Stimulated activated CD8-positive, alpha-beta memory T cell treated with anti-CD3 and anti-CD28 coated beads, Interleukin-15, amount 100 ng/mL, for 4 hours (primary cell): ENCODE results near the gene ERAP2.

ENCODE experiments used
- DNase-seq, 2 donors: peaks; one replicate each; pipeline ENCODE4 v3.0.0-alpha.2; 2020; ENCODE audit warnings: low read depth in 2 of 2

The ERAP2 gene

DNA sequence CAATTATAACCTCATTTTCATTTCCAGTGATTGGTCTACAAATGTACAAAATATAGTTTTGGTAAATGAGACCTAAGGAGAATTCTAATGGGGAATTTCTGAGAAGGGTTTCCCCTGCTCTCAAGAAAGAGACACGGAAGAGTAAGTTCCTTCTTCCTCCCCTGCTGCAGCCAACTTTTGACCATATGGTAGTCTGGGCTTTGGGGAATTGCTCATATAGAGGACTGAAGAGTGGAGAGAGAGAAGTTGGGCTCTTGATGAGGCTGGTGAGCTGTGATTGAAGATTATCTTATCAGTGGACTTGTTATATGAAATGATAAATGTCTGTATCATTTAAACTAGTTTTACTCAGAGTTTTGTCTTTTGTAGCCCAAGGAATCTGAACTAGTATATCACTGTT is 55.3 kb downstream of the ERAP2 start:
- DNase-seq = no peak

DNA sequence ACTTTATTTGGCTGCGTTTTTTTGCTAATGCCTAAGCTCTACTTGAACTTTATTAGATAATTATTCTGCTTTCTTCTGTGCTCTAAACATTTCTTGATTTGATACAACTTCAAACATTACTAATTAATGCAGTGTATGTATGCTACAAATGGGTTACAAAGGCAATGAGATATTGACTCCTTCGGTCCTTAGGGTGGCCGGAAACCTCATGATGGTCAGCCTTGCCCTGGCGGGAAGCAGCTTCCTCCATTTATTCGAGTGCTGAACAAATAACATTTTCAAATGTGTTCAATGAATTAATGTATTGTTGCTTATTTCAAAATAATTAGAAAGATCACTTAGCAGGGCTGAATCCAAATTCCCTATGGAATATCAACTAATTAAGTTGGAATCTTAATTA is 55.7 kb downstream of the ERAP2 start:
- no peak for DNase-seq

DNA sequence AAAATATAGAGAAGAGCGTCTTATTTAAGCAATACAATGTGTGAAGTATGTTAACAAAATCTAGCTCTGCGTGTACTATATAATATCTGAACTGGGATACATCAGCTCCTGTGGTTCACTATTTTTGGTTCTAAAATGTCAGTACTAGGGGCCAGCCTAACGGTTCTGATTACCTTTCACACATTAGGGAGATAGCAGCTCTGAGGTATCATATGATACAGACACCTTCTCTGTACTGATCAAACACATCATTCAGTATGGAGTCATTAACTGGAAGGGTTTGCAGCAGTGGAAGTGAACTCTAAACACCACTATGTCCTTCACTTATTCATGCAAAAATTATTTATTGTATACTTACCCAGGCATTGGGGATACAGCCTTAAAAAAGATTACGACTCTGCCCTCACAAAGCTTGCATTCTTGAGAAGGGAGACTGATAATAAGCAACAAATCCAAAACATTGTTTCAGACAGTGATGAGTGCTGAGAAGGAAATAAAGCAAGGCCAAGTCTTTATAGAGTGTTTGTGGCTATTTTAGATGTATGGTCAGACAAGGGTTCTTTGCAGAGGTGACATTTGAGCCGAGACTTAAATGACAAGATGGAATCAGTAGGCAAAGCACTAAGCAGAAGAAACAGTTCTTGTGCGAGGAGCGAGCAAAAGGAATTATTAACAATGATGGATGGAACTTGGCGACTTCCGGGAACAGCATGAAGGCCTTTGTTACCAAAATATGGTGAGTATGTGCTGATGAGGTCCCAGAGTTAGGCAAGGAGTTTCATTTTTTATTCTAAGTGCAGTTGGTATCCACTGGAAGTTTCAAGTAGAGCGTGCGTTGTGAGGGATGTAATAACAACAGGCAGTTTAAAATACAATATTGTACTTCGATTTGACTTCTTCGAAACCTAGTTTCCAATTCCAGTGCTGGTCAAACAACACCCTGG is 57.7 kb downstream of the ERAP2 start:
- DNase-seq = no peak

DNA sequence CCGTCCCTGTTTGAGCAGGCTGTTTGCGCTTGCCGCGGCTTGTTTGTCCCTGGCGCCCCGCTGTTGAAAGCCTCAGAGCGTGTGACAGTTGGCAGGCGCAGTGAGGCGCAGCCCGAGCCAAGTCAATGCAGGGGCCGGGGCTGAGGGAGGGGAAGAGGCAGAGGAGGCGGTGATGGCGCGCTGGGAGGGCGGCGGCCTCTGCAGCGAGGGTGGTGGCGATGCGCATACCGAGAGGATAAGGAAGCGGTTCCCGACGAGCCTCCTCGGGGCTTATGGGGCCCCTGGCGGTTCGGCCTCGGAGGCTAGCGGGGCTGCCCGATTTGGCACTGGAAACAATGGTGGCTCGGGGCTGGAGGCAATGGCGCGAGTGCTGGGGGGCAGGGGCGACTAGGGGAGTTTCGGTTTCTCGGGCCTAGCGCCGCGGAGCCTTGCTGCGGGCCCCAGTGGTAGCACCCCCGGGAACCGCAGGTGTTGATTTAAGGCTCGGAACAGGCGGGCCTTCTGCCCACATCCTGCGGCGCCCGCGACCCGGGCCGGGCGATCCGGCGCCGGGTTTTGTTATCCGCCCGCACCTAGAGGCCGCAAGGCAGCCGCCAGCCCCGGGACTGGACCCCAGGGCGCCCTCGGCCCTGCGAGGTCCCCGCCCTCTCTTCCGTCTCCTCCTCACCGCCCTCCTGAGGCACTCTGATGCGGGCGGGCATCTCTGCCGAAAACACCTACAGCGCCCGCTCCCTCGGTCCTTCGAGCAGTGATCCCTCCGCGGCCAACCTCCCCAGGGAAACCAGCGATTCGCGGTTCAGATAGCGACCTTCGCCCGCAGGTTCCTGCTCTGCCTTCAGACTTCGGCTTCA is 58.6 kb downstream of the ERAP2 start:
- DNase-seq = peak; percentile 81 to 87

DNA sequence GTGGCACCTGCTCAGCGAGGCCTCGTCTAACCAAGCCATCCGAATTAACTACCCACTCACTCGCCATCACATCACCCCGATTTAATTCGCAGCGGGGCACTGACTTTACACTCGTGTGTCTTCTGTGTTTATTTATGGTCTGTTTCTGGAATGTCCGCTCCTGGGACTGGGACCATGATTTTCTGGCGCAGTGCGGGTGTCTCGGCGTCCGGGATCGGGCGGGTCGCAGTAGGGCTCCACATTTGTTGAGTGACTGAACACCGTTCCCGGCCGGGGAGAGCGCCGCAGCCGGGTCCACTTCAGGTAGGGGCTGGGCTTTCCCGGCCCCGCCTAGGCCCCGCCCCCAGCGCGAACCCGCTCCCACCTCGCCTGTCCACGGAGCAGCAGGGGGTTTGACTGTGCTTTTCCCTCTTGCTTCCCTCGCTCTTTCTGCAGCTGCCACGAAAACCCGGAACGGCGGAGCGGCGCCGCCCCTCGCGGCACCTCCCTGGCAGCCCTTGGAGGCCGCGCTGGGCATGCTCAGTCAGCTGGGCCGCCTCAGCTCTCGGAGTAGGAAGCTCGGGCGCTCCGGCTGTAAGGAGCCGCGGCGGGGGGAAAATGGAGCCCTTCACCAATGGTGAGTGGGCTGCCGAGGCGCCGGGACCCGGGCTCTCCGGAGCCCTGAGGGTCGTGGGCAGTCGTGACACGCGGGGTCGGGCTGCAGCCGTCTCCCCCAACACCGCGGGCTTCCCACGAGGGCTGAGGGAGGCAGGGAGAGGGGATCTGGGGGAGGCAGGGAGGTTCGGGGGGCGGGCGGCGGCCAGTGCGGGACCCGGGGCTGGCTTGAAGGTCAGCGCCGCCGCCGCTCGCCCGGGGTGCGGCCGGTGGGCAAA is 59.5 kb downstream of the ERAP2 start, which contains the start of gene LNPEP:
LNPEP (plus strand) TSS at position 522 of the 872 bp plus-strand sequence; CDS start at position 598, 76 bp downstream.
- DNase-seq = peak; percentile 89

DNA sequence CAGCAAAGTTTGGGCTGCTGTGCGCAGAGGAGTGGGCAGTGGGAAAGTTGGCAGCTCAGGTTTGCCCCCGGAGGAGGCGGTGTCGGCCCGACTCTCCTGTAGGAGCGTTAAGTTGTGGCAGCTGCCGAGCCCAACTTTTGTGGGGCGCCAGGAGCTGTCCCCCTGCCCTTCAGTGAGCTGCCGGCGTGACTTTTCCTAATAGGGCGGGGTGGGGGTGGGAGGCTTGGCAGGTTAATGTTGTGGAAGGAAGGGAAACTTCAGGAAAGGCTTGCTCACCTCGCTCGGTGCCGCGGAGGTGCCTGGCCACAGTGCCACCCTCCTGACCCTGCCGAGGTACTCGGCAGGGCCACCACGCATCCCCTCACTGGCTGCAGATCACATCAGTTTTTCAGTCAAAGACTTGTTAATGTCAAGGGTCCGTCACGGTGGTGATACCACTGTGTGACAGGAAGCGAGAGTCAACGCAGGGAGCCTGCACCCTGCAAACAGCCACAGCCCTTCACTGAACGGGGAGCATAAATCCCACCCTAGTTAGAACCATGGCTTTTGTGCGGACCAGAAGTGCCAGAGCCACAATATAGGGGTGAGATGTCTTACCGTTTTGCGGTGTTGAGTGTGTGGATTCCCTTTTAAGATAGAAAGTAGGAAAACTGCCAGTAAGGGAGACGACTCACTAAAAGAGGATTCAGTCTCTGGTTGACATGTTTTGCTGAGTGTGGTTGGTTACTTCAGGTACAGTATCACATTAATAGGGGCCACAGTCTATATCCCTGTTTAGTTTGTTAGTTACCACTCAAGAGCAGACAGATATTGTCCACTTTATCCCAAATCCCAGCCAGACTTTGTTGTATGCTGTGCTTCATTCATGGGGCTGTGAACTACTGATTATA is 60.4 kb downstream of the ERAP2 start:
- DNase-seq = peak; percentile 7 to 23

DNA sequence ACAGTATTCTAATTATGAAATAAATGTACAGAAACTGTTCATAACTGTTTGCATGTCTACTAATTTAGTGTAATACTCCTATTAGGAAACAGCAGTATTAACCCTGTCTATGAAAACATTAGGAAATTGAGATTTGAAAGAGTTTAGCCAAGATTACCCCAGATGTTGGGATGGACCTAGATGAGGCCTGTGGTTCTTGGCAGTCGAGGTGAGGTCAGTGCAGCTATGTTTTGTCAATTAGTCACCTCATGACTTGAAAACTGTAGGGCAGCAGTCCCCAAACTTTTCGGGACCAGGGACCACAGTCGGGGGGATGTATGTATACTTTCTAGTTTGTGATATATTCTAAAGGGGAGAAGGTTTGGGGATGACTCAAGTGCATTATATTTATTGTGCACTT is 64.3 kb downstream of the ERAP2 start:
- DNase-seq = no peak

DNA sequence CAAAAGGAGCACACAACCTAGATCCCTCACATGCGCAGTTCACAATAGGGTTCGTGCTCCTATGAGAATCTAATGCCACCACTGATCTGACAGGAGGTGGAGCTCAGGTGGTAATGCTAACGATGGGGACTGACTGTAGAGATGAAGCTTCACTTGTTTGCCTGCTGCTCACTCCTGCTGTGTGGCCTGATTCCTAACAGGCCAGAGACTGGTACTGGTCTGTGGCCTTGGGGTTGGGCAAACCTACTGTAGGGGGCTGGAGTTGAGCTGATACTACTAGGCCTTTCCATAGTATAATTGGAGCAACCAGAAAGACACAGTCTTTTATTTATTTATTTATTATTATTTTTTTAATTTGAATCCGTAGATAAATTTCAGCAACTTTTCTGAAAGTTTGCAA is 64.8 kb downstream of the ERAP2 start:
- no peak for DNase-seq

DNA sequence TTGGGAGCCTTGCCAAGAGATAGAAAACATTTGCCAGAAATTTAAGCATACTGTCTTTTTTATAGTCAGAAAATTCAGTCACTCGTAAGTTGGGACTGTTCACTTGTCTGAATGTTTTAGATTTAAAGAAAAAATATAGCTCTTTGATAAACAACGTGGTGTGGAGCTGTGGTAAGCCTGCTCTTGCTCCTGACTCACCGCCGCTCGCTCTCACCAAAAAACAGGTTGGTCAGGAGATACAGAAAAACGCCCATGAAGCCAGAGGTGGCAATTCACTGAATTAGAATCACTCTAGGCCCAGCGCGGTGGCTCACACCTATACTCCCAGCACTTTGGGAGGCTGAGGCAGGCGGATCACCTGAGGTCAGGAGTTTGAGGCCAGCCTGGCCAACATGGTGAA is 65.8 kb downstream of the ERAP2 start:
- peak; percentile 5 to 14 for DNase-seq

DNA sequence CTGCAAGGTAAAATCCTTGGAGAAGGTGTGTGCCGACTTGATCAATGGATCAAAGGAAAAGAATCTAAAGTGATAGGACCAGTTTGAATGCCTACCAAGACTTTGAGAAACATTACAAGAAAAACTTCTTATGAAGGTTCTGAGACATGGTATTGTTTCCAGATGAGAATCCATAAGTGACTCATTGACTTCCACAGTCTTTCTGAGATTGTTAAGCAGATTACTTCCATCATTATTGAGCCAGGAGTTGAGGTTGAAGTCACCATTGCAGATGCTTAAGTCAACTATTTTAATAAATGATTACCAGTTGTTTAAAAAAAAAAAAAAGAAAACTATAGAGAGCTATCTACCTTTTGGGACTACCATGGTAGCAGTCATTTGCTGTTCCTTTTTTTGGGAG is 66.6 kb downstream of the ERAP2 start:
- no peak for DNase-seq

DNA sequence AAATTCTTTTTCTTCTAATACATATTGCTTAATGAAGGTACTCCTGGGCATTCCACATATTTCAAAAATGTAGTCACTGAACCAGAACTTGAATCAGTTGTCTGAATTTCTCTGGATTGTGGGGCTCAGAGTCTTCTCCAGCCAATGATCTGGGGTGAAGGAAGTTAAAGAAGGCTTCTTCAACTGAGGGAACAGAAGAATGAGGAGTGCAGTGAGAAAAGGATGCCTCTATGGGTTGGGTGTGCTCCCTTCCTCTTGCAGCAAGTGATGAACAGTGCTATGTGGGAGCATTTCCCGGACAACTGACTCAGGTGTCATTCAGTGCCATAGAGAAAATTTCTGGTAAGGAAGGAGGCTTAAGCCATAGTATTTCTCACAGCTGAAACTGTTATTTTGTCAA is 67.5 kb downstream of the ERAP2 start:
- no peak for DNase-seq

DNA sequence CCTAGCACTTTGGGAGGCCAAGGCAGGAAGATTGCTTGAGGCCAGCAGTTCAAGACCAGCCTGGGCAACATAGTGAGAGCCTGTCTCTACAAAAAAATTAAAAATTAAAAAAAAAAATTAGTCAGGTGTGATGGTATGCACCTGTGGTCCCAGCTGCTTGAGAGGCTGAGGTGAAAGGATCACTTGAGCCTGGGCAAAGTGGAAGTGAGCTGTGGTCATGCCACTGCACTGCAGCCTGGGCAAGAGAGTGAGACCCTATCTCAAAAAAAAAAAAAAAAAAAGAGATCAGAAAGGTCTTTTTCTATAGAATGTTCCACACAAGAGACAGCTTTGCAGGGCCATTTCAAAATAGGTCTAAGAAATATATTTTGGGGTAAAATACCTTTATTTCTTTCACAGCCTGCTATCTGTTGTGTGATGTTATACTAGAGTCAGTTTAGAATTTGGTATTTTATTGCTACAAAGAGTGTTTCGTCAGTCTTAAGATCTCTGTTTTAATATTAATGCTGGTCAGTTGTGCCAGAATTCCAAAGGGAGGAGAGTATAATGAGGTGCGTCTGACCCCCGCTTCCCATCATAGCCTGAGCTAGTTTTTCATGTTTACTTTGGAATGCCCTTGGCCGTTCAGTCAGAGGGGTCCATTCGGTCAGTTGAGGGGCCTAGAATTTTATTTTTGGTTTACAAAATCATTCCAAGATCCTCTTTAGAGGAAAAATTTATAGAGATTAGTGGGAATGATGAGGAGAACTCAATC is 69.0 kb downstream of the ERAP2 start:
- no peak for DNase-seq

DNA sequence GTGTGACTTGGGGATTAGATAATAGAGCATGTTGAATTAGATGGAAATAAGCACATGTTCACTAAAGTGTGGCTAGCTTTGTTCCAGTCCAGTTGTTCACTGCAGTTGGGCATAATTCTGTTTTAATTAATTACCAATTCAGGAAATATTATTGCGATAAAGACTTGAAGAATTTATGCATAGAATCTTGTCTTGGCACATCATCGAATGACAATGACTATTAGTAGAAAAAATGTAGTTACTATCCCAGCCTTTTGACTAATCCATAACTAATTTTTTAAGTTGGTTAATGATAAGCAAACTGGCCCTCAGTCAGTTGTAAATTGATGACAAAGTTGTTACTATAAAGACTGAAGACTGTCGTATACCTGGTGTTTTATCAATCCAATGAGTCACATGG is 70.1 kb downstream of the ERAP2 start:
- DNase-seq = no peak

DNA sequence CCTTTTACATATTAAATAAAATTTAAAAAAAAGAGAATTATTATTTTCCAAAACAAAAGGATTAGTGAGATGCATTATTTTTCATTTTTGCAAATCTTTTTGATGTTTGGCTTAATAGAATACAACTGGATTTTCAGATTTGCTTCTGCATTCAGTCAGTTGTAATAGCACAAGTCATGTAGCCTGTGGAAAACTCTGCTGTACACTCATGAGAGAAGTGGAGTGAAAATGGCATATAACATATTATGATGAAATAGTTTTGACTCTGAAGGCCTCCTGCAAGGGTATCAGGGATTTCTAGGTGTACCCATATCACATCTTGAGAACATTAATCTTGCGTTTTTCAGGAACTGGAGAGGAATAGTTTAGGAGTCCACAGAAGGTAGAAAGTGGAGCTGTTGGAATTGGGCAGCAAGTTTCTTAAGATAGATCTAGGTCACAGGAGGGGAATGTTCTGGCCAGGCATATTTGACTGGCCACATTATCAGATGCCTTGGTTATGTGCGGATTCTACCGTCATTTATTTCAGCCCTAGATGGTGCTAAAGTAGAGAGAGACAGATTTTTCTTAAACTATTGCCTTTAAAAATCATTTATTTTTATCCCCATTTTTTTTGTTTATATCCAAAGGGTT is 75.9 kb downstream of the ERAP2 start:
- DNase-seq = no peak

DNA sequence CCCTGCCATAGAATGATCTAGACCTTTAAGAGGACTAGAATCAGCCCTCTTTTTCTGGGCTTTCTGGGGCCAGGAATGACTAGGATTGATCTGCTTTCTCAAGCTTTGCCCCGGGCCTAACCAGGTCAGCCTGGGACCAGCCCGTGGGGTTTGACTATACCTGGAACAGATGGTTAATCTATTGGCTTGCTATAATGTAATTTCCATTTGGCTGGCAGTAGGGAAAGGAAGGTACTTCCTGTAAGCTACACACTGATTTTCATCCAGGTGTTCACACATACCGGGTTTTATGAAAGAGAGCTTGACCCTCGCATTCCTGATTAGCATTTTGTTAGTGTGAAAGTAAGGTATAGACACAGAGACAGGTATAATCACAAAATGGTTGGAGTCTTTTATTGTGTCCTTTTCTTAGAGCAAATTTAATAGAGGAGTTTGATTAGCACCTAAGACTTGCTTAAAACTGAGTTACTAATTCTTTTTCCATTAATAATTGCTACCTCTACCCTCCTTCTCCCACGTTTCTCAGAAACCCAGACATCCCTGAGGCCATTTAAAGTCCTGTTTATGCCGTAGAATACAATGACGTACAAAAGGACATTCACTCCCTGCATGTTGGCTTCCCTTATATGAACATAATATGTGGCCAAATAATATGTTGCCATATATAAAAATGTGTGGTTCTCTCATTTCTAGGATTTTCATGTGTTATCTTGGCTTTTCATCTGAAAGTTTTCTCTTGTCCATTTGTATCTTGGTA is 76.9 kb downstream of the ERAP2 start:
- no peak for DNase-seq

DNA sequence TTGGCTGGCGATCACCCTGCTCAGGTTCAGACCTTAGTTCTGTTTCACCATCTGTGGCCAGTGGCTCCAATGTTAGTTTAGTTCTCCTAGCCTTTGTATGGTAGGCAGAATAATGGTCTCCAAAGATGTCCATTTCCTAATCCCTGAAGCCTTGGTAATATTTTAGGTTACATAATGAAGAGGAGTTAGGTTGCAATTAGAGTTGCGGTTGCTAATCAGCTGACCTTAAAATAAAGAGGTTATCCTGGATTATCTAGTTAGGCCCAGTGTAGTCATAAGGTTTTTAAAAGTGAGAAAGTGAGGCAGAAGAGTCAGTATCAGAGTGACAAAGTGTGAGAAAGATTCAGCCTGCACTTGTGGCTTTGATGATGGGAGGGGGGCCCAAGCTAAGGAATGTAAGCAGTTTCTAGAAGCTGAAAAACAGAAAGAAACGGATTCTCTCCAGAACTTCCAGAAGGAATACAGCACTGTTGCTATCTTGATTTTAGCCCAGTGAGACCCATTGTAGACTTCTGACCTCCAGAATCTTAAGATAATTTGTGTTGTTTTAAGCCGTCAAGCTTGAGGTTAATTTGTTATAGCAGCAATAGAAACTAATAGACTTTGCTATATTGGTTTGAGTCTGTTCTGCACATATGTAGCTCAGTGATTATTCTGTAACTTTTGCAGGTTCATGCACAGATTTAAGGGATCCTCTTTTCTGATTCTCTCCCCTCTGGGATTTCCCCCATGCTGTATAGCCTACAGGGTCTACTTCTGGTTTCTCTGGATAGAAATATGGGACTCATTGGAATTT is 81.2 kb downstream of the ERAP2 start:
- no peak for DNase-seq

DNA sequence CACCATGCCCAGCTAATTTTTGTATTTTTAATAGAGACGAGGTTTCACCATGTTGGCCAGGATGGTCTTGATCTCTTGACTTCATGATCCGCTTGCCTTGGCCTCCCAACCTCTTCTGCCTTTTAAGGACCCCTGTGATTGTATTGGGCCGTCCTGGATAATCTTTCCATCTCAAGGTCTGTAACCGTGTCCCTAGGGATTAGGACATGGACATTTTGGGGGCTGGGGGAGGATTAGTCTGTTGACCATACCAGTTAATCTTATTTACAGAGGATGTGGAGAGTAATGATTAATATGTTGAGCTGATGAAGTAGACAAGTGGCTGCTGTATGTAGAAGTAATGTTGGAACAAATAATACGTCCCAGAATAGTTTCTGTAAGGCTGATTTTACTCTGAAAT is 82.7 kb downstream of the ERAP2 start:
- DNase-seq = no peak

DNA sequence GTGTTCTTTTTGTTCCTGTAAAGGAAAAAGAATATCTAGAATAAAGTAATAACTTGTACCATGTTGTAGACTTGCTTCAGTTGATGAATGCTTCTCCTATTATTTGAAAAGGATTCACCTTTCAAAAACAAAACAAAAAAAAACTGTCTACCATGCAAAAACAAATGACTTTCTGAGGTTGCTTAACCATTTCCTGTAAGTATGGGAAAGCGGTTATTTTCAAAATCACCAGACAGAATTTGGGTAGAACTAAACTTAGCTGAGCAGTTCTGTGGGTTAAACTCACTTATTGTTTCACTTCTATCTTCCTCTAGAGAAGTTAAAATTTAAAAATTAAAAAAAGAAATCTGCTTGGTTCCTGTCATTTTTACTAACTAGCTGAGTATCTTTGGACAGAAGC is 84.8 kb downstream of the ERAP2 start:
- no peak for DNase-seq
